Measurements from ENCODE around the gene CLEC7A. TPM values are rescaled to one million over a fixed set of nuclear protein-coding genes. Genes with fewer than 3 reads are reported as not detected.

CLEC7A gene
- total RNA-seq, 1 donor, result 0.36 TPM

DNA sequence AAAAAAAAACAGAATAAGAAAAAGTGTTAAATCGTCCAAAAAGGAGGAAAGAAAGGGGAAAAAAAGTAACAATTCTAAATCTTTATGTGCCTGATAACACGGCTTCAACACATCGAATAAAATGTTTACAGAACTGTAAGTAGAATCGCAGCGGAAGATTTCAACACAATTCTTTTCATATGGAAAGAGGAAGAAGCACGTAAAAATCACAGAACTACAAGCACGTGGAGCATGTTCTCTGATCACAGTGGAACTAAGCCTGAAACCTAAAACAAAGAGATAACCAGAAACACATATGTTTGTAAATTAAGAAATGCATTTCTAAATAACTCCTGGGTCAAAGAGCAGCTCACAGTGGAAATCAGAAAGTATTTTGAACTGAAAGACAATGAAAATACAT lies 8.7 kb downstream of the CLEC7A start:
- no peak overlapping the region for H2AFZ ChIP-seq (ENCODE audit: low read length)
- H3K27ac ChIP-seq (ENCODE audit: low read depth, low read length), result no peak overlapping the region

DNA sequence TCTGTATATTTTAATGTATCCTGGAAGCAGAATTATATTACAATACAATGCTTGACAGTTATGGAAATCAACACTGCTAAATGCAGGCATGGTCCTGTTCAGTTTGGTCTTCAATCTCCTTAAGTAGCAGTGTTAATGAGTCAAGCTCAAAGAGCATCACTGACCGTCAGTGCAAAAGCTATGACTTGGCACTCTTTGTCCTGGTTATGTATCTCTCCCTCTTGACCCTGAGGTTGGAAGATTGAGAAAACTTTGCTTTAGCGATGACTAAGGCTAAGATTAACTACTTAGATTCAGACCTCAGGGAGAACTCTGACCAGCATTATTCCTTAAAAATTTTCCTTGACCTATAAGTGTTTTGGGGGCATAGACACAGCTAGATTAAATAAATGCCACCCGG lies 10.9 kb downstream of the CLEC7A start:
- TF ChIP-seq, protein P1, sequence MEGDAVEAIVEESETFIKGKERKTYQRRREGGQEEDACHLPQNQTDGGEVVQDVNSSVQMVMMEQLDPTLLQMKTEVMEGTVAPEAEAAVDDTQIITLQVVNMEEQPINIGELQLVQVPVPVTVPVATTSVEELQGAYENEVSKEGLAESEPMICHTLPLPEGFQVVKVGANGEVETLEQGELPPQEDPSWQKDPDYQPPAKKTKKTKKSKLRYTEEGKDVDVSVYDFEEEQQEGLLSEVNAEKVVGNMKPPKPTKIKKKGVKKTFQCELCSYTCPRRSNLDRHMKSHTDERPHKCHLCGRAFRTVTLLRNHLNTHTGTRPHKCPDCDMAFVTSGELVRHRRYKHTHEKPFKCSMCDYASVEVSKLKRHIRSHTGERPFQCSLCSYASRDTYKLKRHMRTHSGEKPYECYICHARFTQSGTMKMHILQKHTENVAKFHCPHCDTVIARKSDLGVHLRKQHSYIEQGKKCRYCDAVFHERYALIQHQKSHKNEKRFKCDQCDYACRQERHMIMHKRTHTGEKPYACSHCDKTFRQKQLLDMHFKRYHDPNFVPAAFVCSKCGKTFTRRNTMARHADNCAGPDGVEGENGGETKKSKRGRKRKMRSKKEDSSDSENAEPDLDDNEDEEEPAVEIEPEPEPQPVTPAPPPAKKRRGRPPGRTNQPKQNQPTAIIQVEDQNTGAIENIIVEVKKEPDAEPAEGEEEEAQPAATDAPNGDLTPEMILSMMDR (IDR thresholded peaks at IDR 0.05; ENCODE audit: extremely low read depth, low read depth, low read length), result no peak
- DNase-seq (ENCODE audit: insufficient read length, low spot score, missing footprints), result no peak
- H3K9me3 ChIP-seq (ENCODE audit: low read depth, low read length), result no peaks in the 10 kb centered on the region
- H3K4me2 ChIP-seq (ENCODE audit: insufficient read depth, low read length), result no peak overlapping the region
- no peaks in the 10 kb centered on the region for H3K79me2 ChIP-seq (ENCODE audit: insufficient read depth, low read length)
- no peak overlapping the region for H3K27ac ChIP-seq (ENCODE audit: low read depth, low read length)
- H3K4me1 ChIP-seq (ENCODE audit: insufficient read depth, low read length), result no peaks in the 10 kb centered on the region
- H3K27me3 ChIP-seq (ENCODE audit: insufficient read depth, low read length), result no peaks in the 10 kb centered on the region
- H3K36me3 ChIP-seq (ENCODE audit: insufficient read depth, low read length), result no peaks in the 10 kb centered on the region
- no peaks in the 10 kb centered on the region for H4K20me1 ChIP-seq (ENCODE audit: insufficient read depth, low read length)
- H2AFZ ChIP-seq (ENCODE audit: low read length), result no peak overlapping the region
- no peak overlapping the region for H3K4me3 ChIP-seq (ENCODE audit: insufficient read depth, low read length)

More for the DNA sequence above, 8.7 kb downstream of the CLEC7A start:
- Histone ChIP-seq H3K27me3 (ENCODE audit: insufficient read depth, low read length) (no peaks in the 10 kb centered on the region), H3K79me2 (ENCODE audit: insufficient read depth, low read length) (no peaks in the 10 kb centered on the region), H4K20me1 (ENCODE audit: insufficient read depth, low read length) (no peaks in the 10 kb centered on the region), H3K9me3 (ENCODE audit: low read depth, low read length) (no peaks in the 10 kb centered on the region), H3K36me3 (ENCODE audit: insufficient read depth, low read length) (no peaks in the 10 kb centered on the region), H3K4me2 (ENCODE audit: insufficient read depth, low read length) (no peak overlapping the region), H3K4me3 (ENCODE audit: insufficient read depth, low read length) (no peak overlapping the region), H3K4me1 (ENCODE audit: insufficient read depth, low read length) (no peaks in the 10 kb centered on the region)
- TF ChIP-seq, protein P1 (IDR thresholded peaks at IDR 0.05; ENCODE audit: extremely low read depth, low read depth, low read length), result no peak
- DNase-seq (ENCODE audit: insufficient read length, low spot score, missing footprints), result no peak

GRCh38 chr12:10115890-10116289 lies 14.1 kb downstream of the CLEC7A start:
- H3K4me1 ChIP-seq (ENCODE audit: insufficient read depth, low read length), result no peaks in the 10 kb centered on the region
- H3K27me3 ChIP-seq (ENCODE audit: insufficient read depth, low read length), result no peaks in the 10 kb centered on the region
- H3K36me3 ChIP-seq (ENCODE audit: insufficient read depth, low read length), result no peaks in the 10 kb centered on the region
- no peaks in the 10 kb centered on the region for H3K79me2 ChIP-seq (ENCODE audit: insufficient read depth, low read length)
- TF ChIP-seq, protein P1 (IDR thresholded peaks at IDR 0.05; ENCODE audit: extremely low read depth, low read depth, low read length), result no peak
- H4K20me1 ChIP-seq (ENCODE audit: insufficient read depth, low read length), result no peaks in the 10 kb centered on the region
- no peak for DNase-seq (ENCODE audit: insufficient read length, low spot score, missing footprints)
- H3K4me2 ChIP-seq (ENCODE audit: insufficient read depth, low read length), result no peak overlapping the region
- H2AFZ ChIP-seq (ENCODE audit: low read length), result no peak overlapping the region
- H3K9me3 ChIP-seq (ENCODE audit: low read depth, low read length), result no peaks in the 10 kb centered on the region
- no peak overlapping the region for H3K27ac ChIP-seq (ENCODE audit: low read depth, low read length)
- no peak overlapping the region for H3K4me3 ChIP-seq (ENCODE audit: insufficient read depth, low read length)

GRCh38 chr12:10115311-10115710 lies 14.7 kb downstream of the CLEC7A start:
- no peaks in the 10 kb centered on the region for H3K79me2 ChIP-seq (ENCODE audit: insufficient read depth, low read length)
- DNase-seq (ENCODE audit: insufficient read length, low spot score, missing footprints), result no peak

More at GRCh38 chr12:10115311-10115710, 14.7 kb downstream of the CLEC7A start:
- H2AFZ ChIP-seq (ENCODE audit: low read length), result no peak overlapping the region
- H3K27me3 ChIP-seq (ENCODE audit: insufficient read depth, low read length), result no peaks in the 10 kb centered on the region
- H3K4me2 ChIP-seq (ENCODE audit: insufficient read depth, low read length), result no peak overlapping the region
- no peaks in the 10 kb centered on the region for H3K9me3 ChIP-seq (ENCODE audit: low read depth, low read length)
- H3K27ac ChIP-seq (ENCODE audit: low read depth, low read length), result no peak overlapping the region
- H3K4me1 ChIP-seq (ENCODE audit: insufficient read depth, low read length), result no peaks in the 10 kb centered on the region
- TF ChIP-seq, protein P1 (IDR thresholded peaks at IDR 0.05; ENCODE audit: extremely low read depth, low read depth, low read length), result no peak
- H4K20me1 ChIP-seq (ENCODE audit: insufficient read depth, low read length), result no peaks in the 10 kb centered on the region
- H3K36me3 ChIP-seq (ENCODE audit: insufficient read depth, low read length), result no peaks in the 10 kb centered on the region
- no peak overlapping the region for H3K4me3 ChIP-seq (ENCODE audit: insufficient read depth, low read length)
